NCI-H524 (cell line): ENCODE data around the gene SNX7.

Experiments used
- DNase-seq, 2 experiments: peaks; one replicate each; lab custom pipeline; 2025; lab: John Stamatoyannopoulos, UW

The SNX7 gene

GRCh38 chr1:98697781-98698180 lies 36.3 kb downstream of the SNX7 start:
- DNase-seq: no peak

- no peak for DNase-seq
Measured at GRCh38 chr1:98698625-98699024, 37.1 kb downstream of the SNX7 start.

GRCh38 chr1:98700228-98700627 lies 38.7 kb downstream of the SNX7 start:
- DNase-seq: no peak

- no peak for DNase-seq
Measured at GRCh38 chr1:98702976-98703375, 41.5 kb downstream of the SNX7 start.

GRCh38 chr1:98704474-98704873 lies 43.0 kb downstream of the SNX7 start:
- DNase-seq: peak; percentile 86

GRCh38 chr1:98704971-98705370 lies 43.5 kb downstream of the SNX7 start:
- no peak for DNase-seq

- no peak for DNase-seq
Measured at GRCh38 chr1:98705591-98705990, 44.1 kb downstream of the SNX7 start.

- no peak for DNase-seq
Measured at GRCh38 chr1:98706173-98706843, 44.8 kb downstream of the SNX7 start.

GRCh38 chr1:98707556-98707955 lies 46.0 kb downstream of the SNX7 start:
- DNase-seq: no peak

- no peak for DNase-seq
Measured at GRCh38 chr1:98709906-98710305, 48.4 kb downstream of the SNX7 start.

GRCh38 chr1:98723574-98723973 lies 62.1 kb downstream of the SNX7 start:
- no peak for DNase-seq

- DNase-seq: no peak
Measured at GRCh38 chr1:98732985-98733781, 71.7 kb downstream of the SNX7 start.

GRCh38 chr1:98733782-98734112 lies 72.2 kb downstream of the SNX7 start:
- no peak for DNase-seq

GRCh38 chr1:98735756-98736155 lies 74.2 kb downstream of the SNX7 start:
- peak in 1 of 2 experiments; percentile 13 for DNase-seq

GRCh38 chr1:98737835-98738234 lies 76.3 kb downstream of the SNX7 start:
- DNase-seq: no peak

- no peak for DNase-seq
Measured at GRCh38 chr1:98739762-98740161, 78.2 kb downstream of the SNX7 start.

- no peak for DNase-seq
Measured at GRCh38 chr1:98741164-98741563, 79.6 kb downstream of the SNX7 start.

GRCh38 chr1:98749152-98749756 lies 87.7 kb downstream of the SNX7 start:
- peak in 1 of 2 experiments; percentile 61 for DNase-seq

GRCh38 chr1:98754176-98754575 lies 92.7 kb downstream of the SNX7 start:
- no peak for DNase-seq

GRCh38 chr1:98761219-98761865 lies 99.8 kb downstream of the SNX7 start:
- DNase-seq: peak; percentile 29 to 58

GRCh38 chr1:98763488-98764150 lies 102.1 kb downstream of the SNX7 start:
- no peak for DNase-seq

- DNase-seq: no peak
Measured at GRCh38 chr1:98764485-98764884, 103.0 kb downstream of the SNX7 start.
